SU-DHL-6 (cell line): ENCODE data around the gene SNRNP27.

Experiments used
- H2AFZ ChIP-seq: fragments of 200-600 bp; sonication (generic); 2 replicates; pipeline ENCODE4 v1.6.1; 2014; ENCODE audit warnings: low read depth, mild to moderate bottlenecking, moderate library complexity, mixed read lengths, antibody characterized with exemption, low read length; ENCODE audit not compliant: severe bottlenecking
- H3F3A ChIP-seq: fragments of 200-600 bp; shearing (Covaris generic); 2 replicates; pipeline ENCODE4 v1.6.0; 2016; ENCODE audit warnings: antibody characterized with exemption, mild to moderate bottlenecking; ENCODE audit not compliant: insufficient read depth
- H3K27ac ChIP-seq: fragments of 200-600 bp; sonication (generic); 2 replicates; pipeline ENCODE4 v1.5.1; 2016; ENCODE audit warnings: low read depth, mild to moderate bottlenecking, low read length, moderate library complexity, mixed read lengths
- H3K27me3 ChIP-seq: fragments of 200-600 bp; sonication (generic), shearing (Covaris generic); 2 replicates; pipeline ENCODE4 v1.6.0; 2014; ENCODE audit warnings: mild to moderate bottlenecking, low read length
- H3K36me3 ChIP-seq: fragments of 200-600 bp; sonication (generic); 2 replicates; pipeline ENCODE4 v1.6.1; 2014; ENCODE audit warnings: mild to moderate bottlenecking, low read length, mixed read lengths
- H3K4me2 ChIP-seq: fragments of 300-600, 200-600 bp; shearing (Covaris generic), sonication (generic); 2 replicates; pipeline ENCODE4 v1.6.0; 2014; ENCODE audit warnings: low read length, low read depth, mild to moderate bottlenecking; ENCODE audit not compliant: poor library complexity, severe bottlenecking
- H3K4me3 ChIP-seq: fragments of 200-600 bp; sonication (generic); 2 replicates; pipeline ENCODE4 v1.5.1; 2014; ENCODE audit warnings: antibody characterized with exemption, low read length, mild to moderate bottlenecking, mixed read lengths; ENCODE audit not compliant: insufficient read depth, poor library complexity, severe bottlenecking
- H3K79me2 ChIP-seq: fragments of 200-600 bp; sonication (generic); 2 replicates; pipeline ENCODE4 v1.6.1; 2014; ENCODE audit warnings: mild to moderate bottlenecking, low read length, moderate library complexity; ENCODE audit not compliant: insufficient read depth
- H3K9ac ChIP-seq: fragments of 200-600 bp; sonication (generic); 2 replicates; pipeline ENCODE4 v1.7.0; 2014; ENCODE audit warnings: mild to moderate bottlenecking, low read length
- H3K9me2 ChIP-seq: fragments of 200-600 bp; sonication (generic); replicated peaks from 2 replicates; pipeline ENCODE4 v1.6.1; 2014; ENCODE audit warnings: low read length; ENCODE audit not compliant: insufficient read depth
- H3K9me3 ChIP-seq: fragments of 200-600 bp; sonication (generic); 2 replicates; pipeline ENCODE4 v1.6.1; 2014; ENCODE audit warnings: low read length, mixed read lengths; ENCODE audit not compliant: insufficient read depth
- H4K20me1 ChIP-seq: fragments of 200-600 bp; sonication (generic); 2 replicates; pipeline ENCODE4 v1.6.1; 2014; ENCODE audit warnings: low read depth, mild to moderate bottlenecking, antibody characterized with exemption, low read length, moderate library complexity, mixed read lengths
- EZH2phosphoT487 ChIP-seq: fragments of 200-600 bp; sonication (generic), shearing (Covaris generic); conservative IDR thresholded peaks from 2 replicates; pipeline ENCODE4 v1.6.1; 2018; ENCODE audit warnings: mild to moderate bottlenecking, antibody characterized with exemption, low read length, moderate library complexity, mixed read lengths
- TF ChIP-seq, protein P1 (sequence below): fragments of 200-600 bp; sonication (generic); IDR thresholded peaks from one replicate; pipeline ENCODE4 v1.5.1; 2017; ENCODE audit warnings: antibody characterized with exemption, mild to moderate bottlenecking, low read length, moderate library complexity; ENCODE audit not compliant: insufficient read depth, poor library complexity, severe bottlenecking

Gene SNRNP27

DNA sequence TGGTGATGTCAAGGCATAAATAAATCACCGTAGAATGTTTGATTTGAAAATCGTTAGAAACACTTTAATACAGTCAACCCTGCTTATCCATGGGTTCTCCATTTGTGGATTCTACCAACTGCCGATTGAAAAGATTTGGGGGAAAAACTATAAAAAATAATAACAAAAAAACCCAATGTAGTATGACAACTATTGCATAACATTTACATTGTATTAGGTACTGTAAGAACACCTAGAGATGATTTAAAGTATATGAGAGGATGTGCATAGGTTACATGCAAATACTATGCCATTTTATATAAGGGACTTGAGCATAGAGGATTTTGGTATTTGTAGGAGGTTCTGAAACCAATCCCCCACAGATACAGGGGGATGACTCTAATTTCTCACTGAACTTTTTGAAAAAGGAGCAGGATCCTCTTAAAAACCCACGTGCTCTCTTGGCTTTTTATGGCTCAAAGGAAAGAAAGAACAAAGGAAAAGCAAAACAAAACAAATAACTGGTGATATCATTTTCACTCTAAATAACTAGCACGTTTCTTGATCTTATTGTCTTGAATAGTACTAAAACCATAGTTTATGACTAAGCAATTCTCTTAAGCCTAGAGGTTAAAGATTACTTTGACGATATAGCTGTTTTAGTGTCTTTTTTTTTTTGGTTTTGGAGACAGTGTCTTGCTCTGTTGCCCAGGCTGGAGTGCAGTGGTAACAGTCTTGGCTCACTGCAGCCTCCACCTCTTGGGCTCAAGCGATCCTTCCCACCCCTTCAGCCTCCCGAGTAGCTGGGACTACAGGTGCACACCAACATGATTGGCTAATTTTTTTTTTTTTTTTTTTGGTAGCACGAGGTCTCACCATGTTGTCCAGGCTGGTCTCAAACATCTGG is 47.3 kb upstream of the SNRNP27 start:
- Histone ChIP-seq H3K9me2 (no peaks in the 10 kb centered on the region), H3F3A (no peaks in the 10 kb centered on the region), H4K20me1 (no peaks in the 10 kb centered on the region), H3K4me3 (no peak overlapping the region), H3K9me3 (no peaks in the 10 kb centered on the region), H3K27me3 (no peaks in the 10 kb centered on the region), H3K36me3 (peaks cover 15% of the 10 kb centered on the region; the same call in 1 of the 2 replicates), H3K4me2 (no peak overlapping the region), H2AFZ (no peak overlapping the region), H3K27ac (no peak overlapping the region), H3K79me2 (no peaks in the 10 kb centered on the region), H3K9ac (no peak overlapping the region)
- no peak for TF ChIP-seq EZH2phosphoT487
- TF ChIP-seq, protein P1, sequence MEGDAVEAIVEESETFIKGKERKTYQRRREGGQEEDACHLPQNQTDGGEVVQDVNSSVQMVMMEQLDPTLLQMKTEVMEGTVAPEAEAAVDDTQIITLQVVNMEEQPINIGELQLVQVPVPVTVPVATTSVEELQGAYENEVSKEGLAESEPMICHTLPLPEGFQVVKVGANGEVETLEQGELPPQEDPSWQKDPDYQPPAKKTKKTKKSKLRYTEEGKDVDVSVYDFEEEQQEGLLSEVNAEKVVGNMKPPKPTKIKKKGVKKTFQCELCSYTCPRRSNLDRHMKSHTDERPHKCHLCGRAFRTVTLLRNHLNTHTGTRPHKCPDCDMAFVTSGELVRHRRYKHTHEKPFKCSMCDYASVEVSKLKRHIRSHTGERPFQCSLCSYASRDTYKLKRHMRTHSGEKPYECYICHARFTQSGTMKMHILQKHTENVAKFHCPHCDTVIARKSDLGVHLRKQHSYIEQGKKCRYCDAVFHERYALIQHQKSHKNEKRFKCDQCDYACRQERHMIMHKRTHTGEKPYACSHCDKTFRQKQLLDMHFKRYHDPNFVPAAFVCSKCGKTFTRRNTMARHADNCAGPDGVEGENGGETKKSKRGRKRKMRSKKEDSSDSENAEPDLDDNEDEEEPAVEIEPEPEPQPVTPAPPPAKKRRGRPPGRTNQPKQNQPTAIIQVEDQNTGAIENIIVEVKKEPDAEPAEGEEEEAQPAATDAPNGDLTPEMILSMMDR = no peak

DNA sequence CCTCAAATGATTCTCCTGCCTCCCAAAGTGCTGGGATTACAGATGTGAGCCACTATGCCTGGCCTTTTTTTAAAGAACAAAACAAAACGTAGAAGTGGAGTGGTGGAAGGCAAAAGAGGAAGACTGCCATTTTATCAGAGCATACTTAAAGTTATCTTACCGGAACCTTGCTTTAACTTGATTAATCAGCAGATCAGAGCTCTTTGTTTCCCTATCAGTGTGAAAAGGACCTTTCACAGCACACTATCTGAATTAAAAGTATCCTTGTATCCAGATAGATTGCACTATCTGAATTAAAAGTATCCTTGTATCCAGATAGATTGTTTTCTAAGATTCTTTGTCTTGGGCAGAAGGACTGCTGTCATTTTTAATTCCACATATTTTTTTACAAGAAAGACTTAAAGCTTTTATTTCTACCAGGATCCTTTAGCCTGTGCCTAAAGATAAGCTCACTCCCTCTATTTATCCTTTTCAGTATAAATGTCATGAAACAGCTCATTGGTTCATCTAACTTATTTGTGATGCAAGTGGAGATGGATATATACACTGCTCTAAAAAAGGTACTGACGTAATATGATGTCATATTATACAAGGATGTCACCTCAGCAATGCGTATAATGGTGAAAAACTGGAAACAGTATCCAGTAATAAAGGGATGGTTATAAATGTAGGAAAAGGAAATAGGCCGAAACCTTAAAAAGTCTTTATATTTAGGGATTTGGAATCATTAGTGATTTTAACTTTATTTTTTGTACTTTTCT is 46.5 kb upstream of the SNRNP27 start:
- H2AFZ ChIP-seq = no peak overlapping the region
- H3K4me3 ChIP-seq = no peak overlapping the region
- H3K9me2 ChIP-seq = no peaks in the 10 kb centered on the region
- no peak overlapping the region for H3K9ac ChIP-seq
- H3K4me2 ChIP-seq = no peak overlapping the region
- no peaks in the 10 kb centered on the region for H4K20me1 ChIP-seq
- no peaks in the 10 kb centered on the region for H3K27me3 ChIP-seq
- no peak overlapping the region for H3K27ac ChIP-seq
- H3K79me2 ChIP-seq = no peaks in the 10 kb centered on the region
- peaks cover 15% of the 10 kb centered on the region; the same call in 1 of the 2 replicates for H3K36me3 ChIP-seq
- H3F3A ChIP-seq = no peaks in the 10 kb centered on the region
- no peaks in the 10 kb centered on the region for H3K9me3 ChIP-seq
- no peak for TF ChIP-seq EZH2phosphoT487
- TF ChIP-seq, protein P1 = no peak

DNA sequence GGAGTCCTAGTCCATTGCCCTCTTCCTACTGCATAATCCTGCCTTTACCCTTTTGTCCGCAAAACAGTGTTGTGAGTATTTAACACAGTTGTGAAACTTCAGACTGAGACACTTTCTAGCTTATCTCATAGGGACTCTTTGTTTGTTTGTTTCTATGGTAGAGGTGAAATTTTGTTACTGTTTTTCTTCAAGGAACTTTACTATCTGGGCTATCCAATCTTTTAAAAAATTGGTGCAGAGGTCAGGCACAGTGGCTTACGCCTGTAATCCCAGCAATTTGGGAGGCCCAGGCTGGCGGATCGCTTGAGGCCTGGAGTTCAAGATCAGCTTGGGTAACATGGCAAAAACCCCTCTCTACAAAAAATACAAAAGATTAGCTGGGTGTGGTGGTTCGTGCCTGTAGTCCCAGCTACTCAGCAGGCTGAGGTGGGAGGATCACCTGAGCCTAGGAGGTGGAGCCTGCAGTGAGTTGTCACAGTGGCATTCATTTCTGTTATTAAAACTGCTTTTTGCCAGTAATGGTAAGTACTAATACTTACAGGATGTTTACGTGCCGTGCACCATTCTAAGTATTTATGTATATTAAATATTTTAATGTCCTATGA is 45.5 kb upstream of the SNRNP27 start:
- H2AFZ ChIP-seq = no peak overlapping the region
- no peak for TF ChIP-seq EZH2phosphoT487
- TF ChIP-seq, protein P1 = no peak
- H3K36me3 ChIP-seq = peaks cover 15% of the 10 kb centered on the region; the same call in 1 of the 2 replicates
- no peaks in the 10 kb centered on the region for H4K20me1 ChIP-seq
- H3K9me2 ChIP-seq = no peaks in the 10 kb centered on the region
- H3K27me3 ChIP-seq = no peaks in the 10 kb centered on the region
- H3K9me3 ChIP-seq = no peaks in the 10 kb centered on the region
- H3K27ac ChIP-seq = no peak overlapping the region
- no peak overlapping the region for H3K4me2 ChIP-seq
- no peak overlapping the region for H3K4me3 ChIP-seq
- no peaks in the 10 kb centered on the region for H3K79me2 ChIP-seq
- no peak overlapping the region for H3K9ac ChIP-seq
- H3F3A ChIP-seq = no peaks in the 10 kb centered on the region
